ENCODE data around the gene FOXRED2. TPM values are rescaled to one million over a fixed set of nuclear protein-coding genes. Genes with fewer than 3 reads are reported as not detected.

The FOXRED2 gene
- total RNA-seq, 2 experiments from 2014 or later = 22.6 to 48.3 TPM

GRCh38 chr22:36461665-36462649, 44.9 kb downstream of the FOXRED2 start:
- no peak overlapping the region for H2AFZ ChIP-seq (ENCODE audit: low read length)
- no TSS peak for BruUV-seq (replicated peaks)

GRCh38 chr22:36460202-36460601, 46.6 kb downstream of the FOXRED2 start:
- ChIA-PET POLR2A (no interaction called here), CTCF (ENCODE audit: unreplicated experiment) (no interaction called here)
- TF ChIP-seq CTCF (conservative IDR thresholded peaks at IDR 0.05; ENCODE audit: low read length) = no peak
- no peak for TF ChIP-seq EZH2phosphoT487 (IDR thresholded peaks at IDR 0.05; ENCODE audit: borderline replicate concordance, low read depth, low read length)
- Histone ChIP-seq H3K4me2 (ENCODE audit: low read length) (no peak overlapping the region), H3K4me3 (ENCODE audit: low read depth, low read length, poor library complexity, severe bottlenecking) (no peak overlapping the region), H3K9me3 (ENCODE audit: low read length) (no peaks in the 10 kb centered on the region), H4K20me1 (ENCODE audit: insufficient read depth, low read length) (no peaks in the 10 kb centered on the region), H3K4me1 (ENCODE audit: insufficient read depth, low read length, poor library complexity, severe bottlenecking) (peaks cover 9% of the 10 kb centered on the region), H3K27ac (ENCODE audit: low read depth, low read length, poor library complexity, severe bottlenecking) (no peak overlapping the region), H2AFZ (ENCODE audit: low read length) (no peak overlapping the region), H3K36me3 (ENCODE audit: insufficient read depth, low read length) (no peaks in the 10 kb centered on the region), H3K9me2 (ENCODE audit: insufficient read depth, low read length) (no peaks in the 10 kb centered on the region), H3K79me2 (ENCODE audit: insufficient read depth, low read depth, low read length) (no peaks in the 10 kb centered on the region)
- DNase-seq (ENCODE audit: low spot score) = no peak
- intact Hi-C loops (cut with micrococcal nuclease; ENCODE audit: unreplicated experiment) = no loop called here
- BruUV-seq (replicated peaks) = no TSS peak

More at GRCh38 chr22:36461665-36462649, 44.9 kb downstream of the FOXRED2 start:
- H3K9me3 ChIP-seq (ENCODE audit: low read length) = no peaks in the 10 kb centered on the region
- H3K4me3 ChIP-seq (ENCODE audit: low read depth, low read length, poor library complexity, severe bottlenecking) = no peak overlapping the region
- H4K20me1 ChIP-seq (ENCODE audit: insufficient read depth, low read length) = no peaks in the 10 kb centered on the region
- no peak overlapping the region for H3K4me2 ChIP-seq (ENCODE audit: low read length)
- DNase-seq (ENCODE audit: low spot score) = no peak
- CTCF ChIA-PET (ENCODE audit: unreplicated experiment) = no interaction called here
- no peaks in the 10 kb centered on the region for H3K4me1 ChIP-seq (ENCODE audit: insufficient read depth, low read length, poor library complexity, severe bottlenecking)
- no peaks in the 10 kb centered on the region for H3K9me2 ChIP-seq (ENCODE audit: insufficient read depth, low read length)
- POLR2A ChIA-PET = interaction anchor here (0.6 kb wide), 1 partner anchor 38 kb away, joined by 3 read pairs; no protein-coding TSS in a partner anchor
- H3K27ac ChIP-seq (ENCODE audit: low read depth, low read length, poor library complexity, severe bottlenecking) = no peak overlapping the region
- TF ChIP-seq EZH2phosphoT487 (IDR thresholded peaks at IDR 0.05; ENCODE audit: borderline replicate concordance, low read depth, low read length) = no peak
- no peak for TF ChIP-seq CTCF (conservative IDR thresholded peaks at IDR 0.05; ENCODE audit: low read length)
- intact Hi-C loops (cut with micrococcal nuclease; ENCODE audit: unreplicated experiment) = no loop called here
- H3K79me2 ChIP-seq (ENCODE audit: insufficient read depth, low read depth, low read length) = no peaks in the 10 kb centered on the region
- peaks cover 13% of the 10 kb centered on the region; the same call in 1 of the 2 replicates for H3K36me3 ChIP-seq (ENCODE audit: insufficient read depth, low read length)

Data from OCI-LY7 (cell line).